Lung (tissue), 12 donors: Measurements from ENCODE around the gene SLC26A9. TPM values are rescaled to one million over a fixed set of nuclear protein-coding genes. Genes with fewer than 3 reads are reported as not detected.

Experiments
- ATAC-seq: fragments of 200-7000 bp; cut with Tn5 transposase; one replicate; pipeline ENCODE4 v1.9.1; 2020; ENCODE audit warnings: moderate number of reproducible peaks; ENCODE audit not compliant: insufficient read depth, low FRiP score
- DNase-seq, 3 donors: peaks; one replicate each; pipeline ENCODE4 v3.0.0-alpha.2; 2013 to 2017
- H3K27ac ChIP-seq, 2 donors: one replicate each; pipeline ENCODE4 v1.5.1; 2013; ENCODE audit warnings: mild to moderate bottlenecking in 2 of 2, moderate library complexity in 2 of 2, control low read depth in 1 of 2, inconsistent platforms in 1 of 2, low read depth in 1 of 2, low read length in 1 of 2
- H3K27me3 ChIP-seq, 3 donors: one replicate each; pipeline ENCODE4 v1.5.1; 2013; ENCODE audit warnings: low read length in 2 of 3; ENCODE audit not compliant: control insufficient read depth in 3 of 3, insufficient read depth in 3 of 3
- H3K36me3 ChIP-seq, 4 donors: one replicate each; pipeline ENCODE4 v1.5.1; 2013; ENCODE audit warnings: low read length in 4 of 4, mild to moderate bottlenecking in 1 of 4, moderate library complexity in 1 of 4; ENCODE audit not compliant: control insufficient read depth in 4 of 4, insufficient read depth in 4 of 4
- H3K4me1 ChIP-seq, 5 donors: one replicate each; pipeline ENCODE4 v1.5.1; 2013; ENCODE audit warnings: low read length in 5 of 5, mild to moderate bottlenecking in 2 of 5, moderate library complexity in 1 of 5; ENCODE audit not compliant: control insufficient read depth in 5 of 5, insufficient read depth in 5 of 5
- H3K4me3 ChIP-seq: one replicate; pipeline ENCODE4 v1.5.1; 2013; ENCODE audit warnings: mild to moderate bottlenecking, control low read depth, moderate library complexity
- H3K9ac ChIP-seq, 2 donors: one replicate each; pipeline ENCODE4 v1.5.1; 2013; ENCODE audit warnings: low read length in 2 of 2, control low read depth in 1 of 2; ENCODE audit not compliant: insufficient read depth in 1 of 2
- H3K9me3 ChIP-seq, 4 donors: one replicate each; pipeline ENCODE4 v1.5.1; 2013; ENCODE audit warnings: low read length in 3 of 4, mild to moderate bottlenecking in 1 of 4, moderate library complexity in 1 of 4; ENCODE audit not compliant: control insufficient read depth in 4 of 4, insufficient read depth in 3 of 4
- CTCF ChIP-seq: IDR thresholded peaks from 2 replicates; pipeline ENCODE4 v1.5.1; 2012; ENCODE audit warnings: mild to moderate bottlenecking; ENCODE audit errors: control extremely low read depth, extremely low read depth
- WGBS, 2 donors: extraction: QIAGEN DNeasy Blood & Tissue Kit; methylation state at CpG; one replicate each; pipeline ENCODE4 v1.1.7; 2013; 5-methylcytosine and 5-hydroxymethylcytosine counted together
- polyA plus RNA-seq, 2 donors: library from polyadenylated mRNA; stranded (reverse); fragments of 200-250 nt; gene quantifications; one replicate each; pipeline ENCODE4 v1.2.1, GENCODE V29; 2013
- total RNA-seq, 2 donors: library from RNA; depleted of rRNA in 1 of 2; stranded (reverse); fragments of >200 nt in 1 of 2; gene quantifications; one replicate each; pipeline ENCODE4 v1.2.1, GENCODE V29; 2014 to 2021
- donor health status: control.
- donor health status: control.
- donor health status: Bipolar disorder and iron deficiency.
- donor health status: healthy.
- donor health status: DM: yes; HTN: yes; CAD: no.

The SLC26A9 gene
- total and polyA plus RNA-seq, 4 donors, result 0.14 to 30.3 (median 15.8) TPM

GRCh38 chr1:205933671-205934618, 9.3 kb downstream of the SLC26A9 start:
- Histone ChIP-seq H3K9me3 (no peaks in the 10 kb centered on the region), H3K27me3 (no peaks in the 10 kb centered on the region), H3K9ac (no peak overlapping the region), H3K4me1 (peaks cover 0 to 16% (median 0%) of the 10 kb centered on the region in 5 donors), H3K36me3 (no peaks in the 10 kb centered on the region), H3K4me3 (no peak overlapping the region), H3K27ac (peak overlapping the region in 1 of 2 donors; percentile 27)
- WGBS, 2 donors, result 30 to 42% methylated on average over 7 of the region's 7 CpGs
- ATAC-seq, result peak; percentile 69
- DNase-seq, result no peak
- TF ChIP-seq CTCF, result no peak

DNA sequence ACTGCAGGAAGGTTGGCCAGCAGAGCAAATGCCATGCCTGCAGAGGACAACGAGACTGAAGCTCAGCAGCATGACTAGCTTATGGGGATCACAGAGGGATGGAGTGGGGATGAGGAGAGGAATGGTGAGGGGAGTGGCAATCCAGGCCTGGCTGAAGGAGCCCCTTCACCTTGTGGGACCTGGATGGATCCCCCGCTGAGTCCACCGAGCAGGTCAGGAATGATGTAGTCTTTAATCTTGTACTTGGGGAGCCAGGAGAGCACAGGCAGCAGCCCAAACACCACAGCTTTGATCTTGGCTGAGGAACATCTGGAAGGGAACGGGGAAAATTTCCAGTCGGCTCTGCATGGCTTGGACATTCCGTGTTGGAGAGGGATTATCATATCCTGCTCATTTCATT, 10.5 kb downstream of the SLC26A9 start:
- 90 to 95% methylated on average over 6 of the region's 6 CpGs for WGBS, 2 donors
- Histone ChIP-seq H3K36me3 (no peaks in the 10 kb centered on the region), H3K4me1 (peaks cover 0 to 16% (median 0%) of the 10 kb centered on the region in 5 donors), H3K27ac (no peak overlapping the region), H3K4me3 (no peak overlapping the region), H3K27me3 (no peaks in the 10 kb centered on the region), H3K9ac (no peak overlapping the region), H3K9me3 (no peaks in the 10 kb centered on the region)
- DNase-seq, result no peak
- no peak for TF ChIP-seq CTCF
- ATAC-seq, result no peak

DNA sequence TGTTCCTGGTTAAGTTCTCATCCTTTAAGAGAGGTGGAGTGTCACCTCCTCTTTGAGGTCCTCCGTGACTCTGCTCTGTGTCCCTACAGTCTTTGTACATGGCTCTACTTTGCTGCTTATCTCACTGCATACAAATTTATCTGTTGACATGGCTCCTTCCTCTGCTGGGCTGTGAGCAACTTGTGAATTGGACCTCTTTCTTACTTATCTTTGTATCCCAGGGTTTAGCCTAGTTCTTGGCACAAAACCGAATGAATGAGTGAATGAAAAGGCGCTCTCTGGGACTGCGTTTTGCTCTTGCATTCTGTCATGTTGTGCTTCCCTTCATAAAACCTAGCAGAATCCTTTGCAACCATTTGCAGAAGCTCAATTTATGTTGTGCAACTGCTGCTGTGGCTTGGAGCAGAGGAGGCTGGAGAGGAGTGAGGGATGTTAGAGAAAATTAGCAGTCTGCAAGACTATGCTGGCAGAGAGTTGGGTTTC, 12.4 kb downstream of the SLC26A9 start:
- WGBS, 2 donors, result 44 to 59% methylated on average over 4 of the region's 4 CpGs
- H3K9ac ChIP-seq, result no peak overlapping the region
- H3K36me3 ChIP-seq, result no peaks in the 10 kb centered on the region
- no peak overlapping the region for H3K4me3 ChIP-seq
- peaks cover 0 to 16% (median 0%) of the 10 kb centered on the region in 5 donors for H3K4me1 ChIP-seq
- DNase-seq, result no peak
- TF ChIP-seq CTCF, result no peak
- H3K9me3 ChIP-seq, result no peaks in the 10 kb centered on the region
- no peaks in the 10 kb centered on the region for H3K27me3 ChIP-seq
- no peak overlapping the region for H3K27ac ChIP-seq
- ATAC-seq, result no peak
